Brain microvascular endothelial cell (primary cell): Measurements from ENCODE around the gene AUTS2.

Source experiments
- DNase-seq: peaks from one replicate; pipeline ENCODE4 v3.0.0-alpha.2; 2020
- H3K27ac ChIP-seq: fragments of 250-450 bp; sonication (Bioruptor Pico); 2 replicates; pipeline ENCODE4 v1.5.1; 2020; ENCODE audit warnings: mild to moderate bottlenecking, moderate library complexity
- H3K27me3 ChIP-seq: fragments of 250-450 bp; sonication (Bioruptor Pico); replicated peaks from 2 replicates; pipeline ENCODE4 v1.5.1; 2020; ENCODE audit warnings: mild to moderate bottlenecking
- H3K36me3 ChIP-seq: fragments of 250-450 bp; sonication (Bioruptor Pico); replicated peaks from 2 replicates; pipeline ENCODE4 v1.5.1; 2020; ENCODE audit warnings: mild to moderate bottlenecking
- H3K4me3 ChIP-seq: 2 replicates; pipeline ENCODE4 v1.5.1; 2011; ENCODE audit warnings: low read depth, mild to moderate bottlenecking, control low read depth, low read length, moderate library complexity
- CTCF ChIP-seq: IDR thresholded peaks from 2 replicates; pipeline ENCODE4 v1.5.1; 2011; ENCODE audit warnings: low read depth, mild to moderate bottlenecking, moderate library complexity, low read length, control low read depth, inconsistent platforms; ENCODE audit errors: missing control alignments
- in situ Hi-C: cut with HindIII; loops from 2 replicates; pipeline ENCODE4 v1.10.0; 2017; ENCODE audit warnings: low sequenced_read_pairs, low pct_ligation_motif_present

The AUTS2 gene

GRCh38 chr7:70616821-70617220, 1018.5 kb downstream of the AUTS2 start:
- no peak overlapping the region for H3K4me3 ChIP-seq
- DNase-seq: no peak
- no peaks in the 10 kb centered on the region for H3K27me3 ChIP-seq
- in situ Hi-C loops: no loop called here
- no peaks in the 10 kb centered on the region for H3K36me3 ChIP-seq
- H3K27ac ChIP-seq: no peak overlapping the region
- no peak for TF ChIP-seq CTCF

DNA sequence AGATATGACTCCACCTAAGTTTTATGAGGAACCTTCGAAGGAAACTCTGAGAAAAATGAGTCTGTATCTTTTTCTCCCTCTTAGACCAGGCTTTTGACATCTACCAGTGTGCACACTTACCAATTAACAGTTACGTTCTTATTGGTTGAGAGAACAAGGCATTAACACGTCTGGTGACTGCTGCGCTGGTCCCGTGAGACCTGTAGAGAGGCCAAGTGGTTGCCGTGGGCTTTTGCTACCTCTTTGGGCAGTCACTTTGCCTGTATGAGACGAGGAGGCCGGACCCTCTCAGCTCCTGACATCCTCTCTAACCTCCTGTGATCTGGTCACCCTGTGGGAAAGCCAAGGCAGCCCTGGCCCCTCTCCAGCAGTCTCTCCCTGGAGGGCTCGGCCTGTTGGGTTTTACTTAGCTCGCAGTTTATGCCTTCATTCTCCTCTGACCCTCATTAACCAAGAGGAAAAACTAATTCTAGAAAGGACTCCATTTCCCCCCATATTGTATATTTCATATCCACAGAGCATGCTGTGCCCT, 1019.8 kb downstream of the AUTS2 start:
- in situ Hi-C loops: no loop called here
- no peaks in the 10 kb centered on the region for H3K36me3 ChIP-seq
- H3K27ac ChIP-seq: no peak overlapping the region
- no peak for TF ChIP-seq CTCF
- H3K4me3 ChIP-seq: no peak overlapping the region
- no peaks in the 10 kb centered on the region for H3K27me3 ChIP-seq
- DNase-seq: no peak

DNA sequence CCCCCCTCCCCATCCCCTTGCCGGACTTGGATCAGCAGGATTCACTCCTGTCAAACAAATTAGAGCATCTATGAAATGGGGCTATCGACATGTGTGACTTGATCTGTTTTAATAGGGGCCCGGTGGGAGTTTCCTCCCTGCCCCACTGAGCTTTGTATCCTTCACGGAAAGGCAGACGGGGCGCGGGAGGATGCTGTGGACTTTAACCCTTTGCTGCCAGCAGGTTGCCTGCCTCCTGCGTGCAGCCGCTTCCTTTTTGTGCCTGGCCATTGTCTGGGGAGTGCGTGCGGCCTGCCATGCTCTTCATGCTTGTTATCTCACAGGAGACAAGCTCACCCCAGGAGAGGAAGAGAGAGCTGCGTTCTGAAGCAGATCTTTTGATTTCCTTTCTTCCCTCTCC, 1020.9 kb downstream of the AUTS2 start:
- H3K36me3 ChIP-seq: no peaks in the 10 kb centered on the region
- DNase-seq: no peak
- H3K4me3 ChIP-seq: no peak overlapping the region
- no peak for TF ChIP-seq CTCF
- H3K27ac ChIP-seq: no peak overlapping the region
- in situ Hi-C loops: no loop called here
- no peaks in the 10 kb centered on the region for H3K27me3 ChIP-seq

DNA sequence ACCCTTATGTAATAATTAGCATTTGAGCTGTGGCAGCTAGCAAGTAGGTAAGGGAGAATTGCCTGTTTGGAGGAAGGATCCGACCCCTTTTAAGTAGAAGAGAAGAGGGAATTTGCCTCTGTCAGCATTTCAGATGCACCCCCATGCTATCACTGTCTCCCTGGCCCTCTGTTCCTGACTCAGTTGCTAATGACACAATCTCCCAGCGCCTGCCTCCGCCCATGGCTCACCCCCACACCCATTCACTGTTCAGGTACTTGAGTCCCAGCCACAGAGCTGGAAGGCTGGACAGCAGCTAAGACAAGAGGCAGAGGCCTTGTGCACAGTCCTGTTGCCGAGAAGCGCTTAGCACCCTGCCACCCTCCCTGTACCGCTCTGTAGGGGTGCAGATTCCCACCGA, 1021.4 kb downstream of the AUTS2 start:
- Histone ChIP-seq H3K27ac (no peak overlapping the region), H3K27me3 (no peaks in the 10 kb centered on the region), H3K36me3 (no peaks in the 10 kb centered on the region), H3K4me3 (no peak overlapping the region)
- in situ Hi-C loops: no loop called here
- TF ChIP-seq CTCF: no peak
- no peak for DNase-seq

DNA sequence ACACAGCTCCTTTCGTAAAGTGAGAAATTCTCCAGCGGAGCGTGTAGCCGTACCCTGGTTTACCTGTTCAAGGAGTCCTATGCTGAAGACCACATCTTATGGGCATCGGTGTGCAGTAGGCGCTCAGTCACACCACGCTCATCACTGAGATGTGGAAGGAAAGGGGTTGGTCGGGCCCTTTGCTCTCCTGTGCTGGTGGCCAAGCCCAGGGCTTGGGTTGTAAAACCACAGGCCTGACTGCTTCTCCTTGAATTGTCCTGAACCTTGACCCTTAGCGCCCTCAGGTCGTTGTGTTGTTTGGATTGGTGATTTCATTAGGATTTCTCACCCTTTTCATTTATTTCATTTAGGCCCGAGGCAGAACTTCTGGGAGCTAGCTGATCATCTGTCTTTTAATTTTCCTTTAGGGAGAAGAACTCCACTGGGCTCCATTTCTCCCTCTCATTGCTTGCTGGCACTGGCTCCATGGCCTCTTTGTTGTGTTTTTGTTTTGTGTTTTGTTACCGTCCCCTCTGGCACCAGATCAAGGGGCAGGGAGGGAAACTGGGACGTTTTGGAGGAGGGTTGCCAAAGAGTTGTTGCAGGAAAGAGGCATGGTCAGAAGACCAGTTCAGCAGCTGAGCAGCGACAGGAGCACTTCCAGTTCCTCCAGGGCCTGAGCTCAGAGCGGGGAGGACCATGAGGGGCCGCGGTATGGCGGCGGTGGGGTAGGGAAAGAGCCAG, 1022.2 kb downstream of the AUTS2 start:
- Histone ChIP-seq H3K4me3 (no peak overlapping the region), H3K36me3 (no peaks in the 10 kb centered on the region), H3K27ac (no peak overlapping the region), H3K27me3 (no peaks in the 10 kb centered on the region)
- DNase-seq: no peak
- in situ Hi-C loops: no loop called here
- TF ChIP-seq CTCF: no peak

DNA sequence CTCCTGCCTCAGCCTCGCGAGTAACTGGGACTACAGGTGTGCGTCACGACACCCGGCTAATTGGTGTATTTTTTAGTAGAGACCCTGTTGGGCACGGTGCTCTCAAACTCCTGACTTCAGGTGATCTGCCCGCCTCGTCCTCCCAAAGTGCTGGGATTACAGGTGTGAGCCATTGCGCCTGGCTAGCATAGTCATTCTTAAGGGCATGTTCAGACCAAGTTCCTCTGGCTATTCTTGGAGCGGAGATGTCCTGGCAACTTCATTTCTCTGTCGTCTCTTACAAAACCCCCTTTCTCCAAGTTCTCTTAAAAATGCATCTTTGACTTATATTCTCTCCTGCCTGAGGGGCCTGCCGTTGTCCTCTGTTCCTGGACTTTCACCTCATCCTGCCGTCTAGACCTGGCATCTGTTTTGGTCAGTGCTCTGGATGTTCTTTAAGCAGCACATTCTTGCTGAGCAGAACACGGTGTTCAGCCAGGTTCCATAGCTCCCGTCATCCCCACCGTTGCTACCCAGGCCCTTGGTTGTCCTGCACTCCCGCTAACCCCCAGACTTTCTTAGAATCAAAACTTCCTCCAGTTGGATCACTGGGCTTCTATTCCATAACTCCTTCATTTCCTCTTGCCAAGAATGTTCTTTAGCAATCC, 1023.8 kb downstream of the AUTS2 start:
- in situ Hi-C loops: no loop called here
- no peak for TF ChIP-seq CTCF
- no peak overlapping the region for H3K4me3 ChIP-seq
- no peaks in the 10 kb centered on the region for H3K27me3 ChIP-seq
- no peak for DNase-seq
- H3K27ac ChIP-seq: no peak overlapping the region
- no peaks in the 10 kb centered on the region for H3K36me3 ChIP-seq
